ENCODE data around the gene B4GALT5.

The B4GALT5 gene

DNA sequence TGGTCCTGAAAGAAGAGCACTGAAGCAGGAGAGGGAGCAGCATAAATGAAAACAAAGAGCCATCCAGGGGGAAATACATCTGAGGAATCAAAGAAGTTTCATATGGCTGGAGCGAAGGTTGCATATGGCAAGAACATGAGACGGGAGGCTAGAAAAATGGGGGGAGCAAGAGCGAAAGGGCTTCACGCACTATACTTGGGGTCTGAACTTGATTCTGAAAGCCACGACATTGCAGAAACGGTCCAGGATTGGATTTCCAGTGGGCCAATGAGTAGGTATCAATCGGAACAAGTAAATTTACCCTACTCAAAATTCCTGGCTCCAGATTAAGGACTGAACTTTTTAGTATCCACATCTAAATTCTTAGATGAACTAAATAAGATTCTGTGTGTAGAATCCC is 47.9 kb downstream of the B4GALT5 start:
- Histone ChIP-seq H3K79me2 (ENCODE audit: insufficient read depth, low read depth) (peaks cover 31% of the 10 kb centered on the region; the same call in 1 of the 2 replicates), H3K4me3 (IDR thresholded peaks at IDR 0.05; ENCODE audit: insufficient read depth, low read depth, low read length) (no peak overlapping the region), H2AFZ (ENCODE audit: low read depth) (no peak overlapping the region), H3K27me3 (ENCODE audit: insufficient read depth, low read depth) (no peaks in the 10 kb centered on the region), H3K27ac (no peak overlapping the region), H4K20me1 (ENCODE audit: insufficient read depth) (no peaks in the 10 kb centered on the region), H3K36me3 (ENCODE audit: insufficient read depth) (no peaks in the 10 kb centered on the region), H3K4me1 (ENCODE audit: low read depth, poor library complexity, severe bottlenecking) (peaks cover 56% of the 10 kb centered on the region), H3K4me2 (no peak overlapping the region), H3K9ac (no peak overlapping the region)
- TF ChIP-seq, protein P1, sequence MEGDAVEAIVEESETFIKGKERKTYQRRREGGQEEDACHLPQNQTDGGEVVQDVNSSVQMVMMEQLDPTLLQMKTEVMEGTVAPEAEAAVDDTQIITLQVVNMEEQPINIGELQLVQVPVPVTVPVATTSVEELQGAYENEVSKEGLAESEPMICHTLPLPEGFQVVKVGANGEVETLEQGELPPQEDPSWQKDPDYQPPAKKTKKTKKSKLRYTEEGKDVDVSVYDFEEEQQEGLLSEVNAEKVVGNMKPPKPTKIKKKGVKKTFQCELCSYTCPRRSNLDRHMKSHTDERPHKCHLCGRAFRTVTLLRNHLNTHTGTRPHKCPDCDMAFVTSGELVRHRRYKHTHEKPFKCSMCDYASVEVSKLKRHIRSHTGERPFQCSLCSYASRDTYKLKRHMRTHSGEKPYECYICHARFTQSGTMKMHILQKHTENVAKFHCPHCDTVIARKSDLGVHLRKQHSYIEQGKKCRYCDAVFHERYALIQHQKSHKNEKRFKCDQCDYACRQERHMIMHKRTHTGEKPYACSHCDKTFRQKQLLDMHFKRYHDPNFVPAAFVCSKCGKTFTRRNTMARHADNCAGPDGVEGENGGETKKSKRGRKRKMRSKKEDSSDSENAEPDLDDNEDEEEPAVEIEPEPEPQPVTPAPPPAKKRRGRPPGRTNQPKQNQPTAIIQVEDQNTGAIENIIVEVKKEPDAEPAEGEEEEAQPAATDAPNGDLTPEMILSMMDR (conservative IDR thresholded peaks at IDR 0.05; ENCODE audit: low read depth, low read length): no peak

DNA sequence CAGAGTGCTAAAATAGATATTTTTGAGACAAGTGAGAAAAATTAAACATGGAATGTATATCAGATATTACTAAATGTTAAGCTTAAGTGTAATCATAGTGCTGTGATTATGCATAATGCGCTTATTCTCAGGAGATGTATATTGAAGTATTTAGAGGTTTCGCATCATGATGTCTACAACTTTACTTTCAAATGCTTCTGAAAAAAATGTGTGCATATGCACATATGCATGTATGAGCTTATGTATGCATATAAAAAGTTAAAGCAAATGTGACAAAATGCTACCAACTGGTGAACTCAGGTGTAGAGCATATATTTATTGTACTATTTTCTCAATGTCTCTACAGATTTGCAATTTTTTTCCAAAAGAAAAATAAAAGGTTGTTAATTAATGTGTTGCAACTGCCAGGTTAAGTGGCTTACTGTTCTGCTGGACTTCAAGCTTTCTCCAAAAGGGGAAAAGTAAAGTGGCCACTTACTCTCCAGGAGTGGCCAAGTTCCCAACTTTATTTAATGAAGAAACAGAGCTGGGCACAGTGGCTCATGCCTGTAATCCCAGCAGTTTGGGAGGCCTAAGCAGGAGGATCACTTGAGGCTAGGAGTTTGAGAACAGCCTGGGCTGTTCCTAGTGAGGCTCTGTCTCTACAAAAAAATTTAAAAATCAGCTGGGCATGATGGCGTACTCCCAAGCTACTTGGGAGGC is 48.9 kb downstream of the B4GALT5 start:
- Histone ChIP-seq H3K27ac (no peak overlapping the region), H3K4me3 (IDR thresholded peaks at IDR 0.05; ENCODE audit: insufficient read depth, low read depth, low read length) (no peak overlapping the region), H3K9ac (no peak overlapping the region), H4K20me1 (ENCODE audit: insufficient read depth) (no peaks in the 10 kb centered on the region), H3K36me3 (ENCODE audit: insufficient read depth) (no peaks in the 10 kb centered on the region), H3K27me3 (ENCODE audit: insufficient read depth, low read depth) (no peaks in the 10 kb centered on the region), H2AFZ (ENCODE audit: low read depth) (no peak overlapping the region), H3K79me2 (ENCODE audit: insufficient read depth, low read depth) (peaks cover 40% of the 10 kb centered on the region; the same call in 1 of the 2 replicates), H3K4me2 (no peak overlapping the region), H3K4me1 (ENCODE audit: low read depth, poor library complexity, severe bottlenecking) (peaks cover 56% of the 10 kb centered on the region)
- TF ChIP-seq, protein P1 (conservative IDR thresholded peaks at IDR 0.05; ENCODE audit: low read depth, low read length): no peak

DNA sequence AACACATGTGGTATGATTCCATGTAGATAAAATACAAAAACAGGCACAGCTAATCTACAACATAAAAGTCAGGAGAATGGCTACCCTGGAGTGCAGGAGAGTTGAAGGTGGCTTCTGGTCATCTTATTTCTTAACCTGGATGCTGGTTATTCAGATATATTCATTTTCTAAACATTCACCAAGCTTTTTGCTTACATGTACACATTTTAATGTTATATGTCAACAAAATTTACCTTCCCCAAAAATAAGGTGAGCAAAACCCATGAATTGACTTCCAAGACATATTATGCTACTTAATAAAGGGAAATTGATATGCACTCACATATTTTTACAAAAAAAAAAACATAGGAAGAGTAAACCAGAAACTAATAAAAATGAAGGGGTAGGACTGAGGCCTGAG is 50.6 kb downstream of the B4GALT5 start:
- H3K9ac ChIP-seq: no peak overlapping the region
- 0 out of 2 replicates have a peak, but pooled peaks cover 7% of the 10 kb centered on the region for H4K20me1 ChIP-seq (ENCODE audit: insufficient read depth)
- peaks cover 59% of the 10 kb centered on the region for H3K4me1 ChIP-seq (ENCODE audit: low read depth, poor library complexity, severe bottlenecking)
- H2AFZ ChIP-seq (ENCODE audit: low read depth): no peak overlapping the region
- no peaks in the 10 kb centered on the region for H3K27me3 ChIP-seq (ENCODE audit: insufficient read depth, low read depth)
- no peak overlapping the region for H3K4me3 ChIP-seq (IDR thresholded peaks at IDR 0.05; ENCODE audit: insufficient read depth, low read depth, low read length)
- peak overlapping the region; percentile 26; the same call in 1 of the 2 replicates for H3K4me2 ChIP-seq
- no peak overlapping the region for H3K27ac ChIP-seq
- TF ChIP-seq, protein P1 (conservative IDR thresholded peaks at IDR 0.05; ENCODE audit: low read depth, low read length): no peak
- H3K36me3 ChIP-seq (ENCODE audit: insufficient read depth): no peaks in the 10 kb centered on the region
- peaks cover 35% of the 10 kb centered on the region; the same call in 1 of the 2 replicates for H3K79me2 ChIP-seq (ENCODE audit: insufficient read depth, low read depth)

DNA sequence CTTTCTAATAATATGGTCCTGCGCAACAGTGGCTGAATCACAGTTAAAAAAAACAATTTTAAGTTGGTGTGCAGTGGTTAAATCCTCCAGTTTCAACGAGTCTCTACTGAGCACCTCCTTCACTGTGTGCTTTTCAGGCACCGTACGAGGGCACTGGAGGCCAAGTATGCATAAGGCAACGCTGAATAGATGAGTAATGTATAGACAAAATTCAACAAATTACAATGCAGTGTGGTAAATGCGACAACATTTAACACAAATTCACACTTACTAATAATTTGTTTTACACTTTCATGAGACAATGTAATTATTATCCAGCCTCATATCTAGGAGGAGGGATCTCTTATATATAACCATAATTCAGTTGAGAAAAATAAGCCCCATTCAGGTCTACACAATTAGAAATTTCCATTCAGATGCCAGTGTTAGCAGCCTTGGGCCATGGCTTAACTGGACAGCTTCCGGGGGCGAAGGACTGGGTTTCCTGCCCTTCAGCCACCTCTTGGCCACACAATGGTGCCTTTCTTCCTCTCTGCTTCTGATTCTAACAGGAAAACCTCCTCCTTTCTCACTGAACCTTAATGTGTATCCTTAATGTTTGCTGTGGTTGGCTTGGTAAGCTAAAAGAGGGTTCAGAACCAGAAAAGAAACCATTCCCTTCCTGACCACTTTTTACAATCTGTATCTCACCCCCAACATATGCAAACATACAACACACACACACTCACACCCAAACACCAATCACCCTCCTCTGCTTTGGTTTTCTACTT is 51.9 kb downstream of the B4GALT5 start:
- Histone ChIP-seq H3K36me3 (ENCODE audit: insufficient read depth) (no peaks in the 10 kb centered on the region), H3K27ac (no peak overlapping the region), H3K79me2 (ENCODE audit: insufficient read depth, low read depth) (peaks cover 37% of the 10 kb centered on the region; the same call in 1 of the 2 replicates), H2AFZ (ENCODE audit: low read depth) (no peak overlapping the region), H3K27me3 (ENCODE audit: insufficient read depth, low read depth) (no peaks in the 10 kb centered on the region), H3K4me1 (ENCODE audit: low read depth, poor library complexity, severe bottlenecking) (peaks cover 66% of the 10 kb centered on the region), H3K4me2 (peak overlapping the region; percentile 26; the same call in 1 of the 2 replicates), H3K9ac (no peak overlapping the region), H3K4me3 (IDR thresholded peaks at IDR 0.05; ENCODE audit: insufficient read depth, low read depth, low read length) (no peak overlapping the region), H4K20me1 (ENCODE audit: insufficient read depth) (0 out of 2 replicates have a peak, but pooled peaks cover 7% of the 10 kb centered on the region)
- TF ChIP-seq, protein P1 (conservative IDR thresholded peaks at IDR 0.05; ENCODE audit: low read depth, low read length): no peak

All from KMS-11 (cell line).